ENCODE results near the gene KCNG2.

Gene KCNG2

DNA sequence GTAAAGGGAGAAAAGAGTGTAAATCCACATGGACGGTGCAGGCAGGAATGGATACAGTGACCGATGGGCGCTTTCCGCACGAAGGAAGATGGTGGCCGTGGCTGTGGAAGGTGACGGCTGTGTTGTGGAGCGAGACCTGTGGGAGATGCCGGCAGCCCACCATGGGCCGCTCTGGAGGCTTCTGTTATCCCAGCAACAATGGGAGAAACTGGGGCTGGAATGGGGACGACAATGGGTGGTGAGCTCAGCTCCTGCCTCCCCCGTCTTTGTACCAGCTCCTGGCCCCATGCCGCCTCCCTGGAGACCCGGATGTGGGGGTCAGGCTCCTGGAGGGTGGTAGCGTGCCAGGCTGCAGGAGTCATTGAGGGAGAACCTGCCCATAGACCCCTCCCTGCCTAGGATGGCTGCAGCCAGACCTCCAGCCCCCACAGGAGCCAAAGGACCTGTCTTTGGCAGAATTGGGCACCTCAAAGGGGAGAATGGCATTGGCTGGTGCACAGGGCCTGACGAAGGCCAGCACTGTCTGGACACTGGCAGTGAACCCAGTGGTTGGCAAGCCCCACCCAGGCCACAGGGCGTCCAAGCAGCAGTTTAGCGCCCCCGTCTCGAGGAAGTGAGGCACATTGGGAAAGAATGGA, 81.1 kb downstream of the KCNG2 start:
- H3K27ac ChIP-seq: no peak overlapping the region
- TF ChIP-seq, protein P1, sequence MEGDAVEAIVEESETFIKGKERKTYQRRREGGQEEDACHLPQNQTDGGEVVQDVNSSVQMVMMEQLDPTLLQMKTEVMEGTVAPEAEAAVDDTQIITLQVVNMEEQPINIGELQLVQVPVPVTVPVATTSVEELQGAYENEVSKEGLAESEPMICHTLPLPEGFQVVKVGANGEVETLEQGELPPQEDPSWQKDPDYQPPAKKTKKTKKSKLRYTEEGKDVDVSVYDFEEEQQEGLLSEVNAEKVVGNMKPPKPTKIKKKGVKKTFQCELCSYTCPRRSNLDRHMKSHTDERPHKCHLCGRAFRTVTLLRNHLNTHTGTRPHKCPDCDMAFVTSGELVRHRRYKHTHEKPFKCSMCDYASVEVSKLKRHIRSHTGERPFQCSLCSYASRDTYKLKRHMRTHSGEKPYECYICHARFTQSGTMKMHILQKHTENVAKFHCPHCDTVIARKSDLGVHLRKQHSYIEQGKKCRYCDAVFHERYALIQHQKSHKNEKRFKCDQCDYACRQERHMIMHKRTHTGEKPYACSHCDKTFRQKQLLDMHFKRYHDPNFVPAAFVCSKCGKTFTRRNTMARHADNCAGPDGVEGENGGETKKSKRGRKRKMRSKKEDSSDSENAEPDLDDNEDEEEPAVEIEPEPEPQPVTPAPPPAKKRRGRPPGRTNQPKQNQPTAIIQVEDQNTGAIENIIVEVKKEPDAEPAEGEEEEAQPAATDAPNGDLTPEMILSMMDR (conservative IDR thresholded peaks at IDR 0.05): no peak

DNA sequence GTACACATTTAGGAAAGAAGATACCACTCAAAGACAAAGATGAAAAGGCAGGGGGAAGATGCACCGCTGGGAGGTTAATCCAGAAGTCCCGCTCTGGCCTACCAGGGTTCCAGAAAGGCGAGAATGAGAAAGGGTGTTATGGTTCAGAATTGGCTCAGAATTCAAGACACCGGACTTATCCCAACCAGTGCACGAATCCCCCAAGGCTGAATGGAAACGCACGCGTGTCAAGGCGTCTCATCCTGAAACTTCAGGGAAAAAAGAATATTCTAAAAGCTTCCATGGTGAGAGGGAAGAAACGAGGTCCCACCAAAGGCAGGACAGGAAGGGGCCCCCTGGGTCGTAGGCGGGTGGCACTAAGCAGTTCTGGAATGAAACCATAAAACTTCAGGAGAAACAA, 81.8 kb downstream of the KCNG2 start:
- TF ChIP-seq, protein P1 (conservative IDR thresholded peaks at IDR 0.05): no peak

DNA sequence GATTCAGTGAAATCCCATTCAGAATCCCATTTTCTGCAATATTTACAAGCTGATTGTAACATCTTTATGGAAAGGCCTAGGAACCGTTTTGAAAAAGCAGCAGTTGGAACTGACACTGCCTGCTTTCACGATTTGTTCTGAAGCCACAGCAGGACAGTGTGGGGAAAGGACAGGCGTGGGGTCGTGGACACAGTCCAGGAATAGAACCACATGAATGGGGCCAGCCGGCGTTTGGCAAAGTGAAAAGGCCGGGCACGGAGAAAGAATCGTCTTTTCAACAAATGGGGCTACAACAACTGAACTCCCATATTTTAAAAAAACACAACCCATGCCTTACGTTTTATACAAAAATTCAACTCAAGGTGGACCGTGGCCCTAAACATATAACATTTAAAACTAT, 84.0 kb downstream of the KCNG2 start:
- TF ChIP-seq, protein P1 (conservative IDR thresholded peaks at IDR 0.05): no peak
- no peak overlapping the region for H3K27ac ChIP-seq

More for the DNA sequence above, 81.8 kb downstream of the KCNG2 start:
- no peak overlapping the region for H3K27ac ChIP-seq

DNA sequence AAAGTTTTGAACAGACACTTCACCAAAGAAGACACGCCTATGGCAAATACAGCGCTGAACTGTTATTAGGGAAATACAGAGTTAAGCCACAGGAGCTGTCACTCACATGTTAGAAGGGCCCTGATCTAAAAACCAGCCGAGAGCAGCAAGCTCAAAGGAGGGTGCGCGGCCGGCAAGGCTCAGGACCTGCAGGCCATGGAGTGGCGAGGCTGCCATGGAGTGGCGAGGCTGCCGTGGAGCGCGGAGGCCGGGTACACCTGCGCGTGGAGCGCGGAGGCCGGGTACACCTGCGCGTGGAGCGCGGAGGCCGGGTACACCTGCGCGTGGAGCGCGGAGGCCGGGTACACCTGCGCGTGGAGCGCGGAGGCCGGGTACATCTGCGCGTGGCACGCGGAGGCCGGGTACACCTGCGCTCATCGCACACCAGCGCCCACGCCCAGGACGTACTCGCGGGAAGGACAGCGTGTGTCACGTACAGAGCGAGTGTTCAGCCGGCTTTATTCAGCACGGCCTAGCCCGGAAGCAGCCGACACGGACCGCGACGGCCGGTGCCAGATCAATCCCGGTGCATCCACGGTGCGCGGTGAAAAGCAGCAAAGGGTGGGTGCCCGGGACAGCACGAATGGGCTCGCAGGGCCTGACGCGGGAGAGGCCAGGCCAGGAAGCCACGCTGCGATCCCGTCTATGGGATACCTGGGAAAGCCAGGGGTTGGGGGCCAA, 84.9 kb downstream of the KCNG2 start:
- no peak overlapping the region for H3K27ac ChIP-seq
- TF ChIP-seq, protein P1 (conservative IDR thresholded peaks at IDR 0.05): no peak

DNA sequence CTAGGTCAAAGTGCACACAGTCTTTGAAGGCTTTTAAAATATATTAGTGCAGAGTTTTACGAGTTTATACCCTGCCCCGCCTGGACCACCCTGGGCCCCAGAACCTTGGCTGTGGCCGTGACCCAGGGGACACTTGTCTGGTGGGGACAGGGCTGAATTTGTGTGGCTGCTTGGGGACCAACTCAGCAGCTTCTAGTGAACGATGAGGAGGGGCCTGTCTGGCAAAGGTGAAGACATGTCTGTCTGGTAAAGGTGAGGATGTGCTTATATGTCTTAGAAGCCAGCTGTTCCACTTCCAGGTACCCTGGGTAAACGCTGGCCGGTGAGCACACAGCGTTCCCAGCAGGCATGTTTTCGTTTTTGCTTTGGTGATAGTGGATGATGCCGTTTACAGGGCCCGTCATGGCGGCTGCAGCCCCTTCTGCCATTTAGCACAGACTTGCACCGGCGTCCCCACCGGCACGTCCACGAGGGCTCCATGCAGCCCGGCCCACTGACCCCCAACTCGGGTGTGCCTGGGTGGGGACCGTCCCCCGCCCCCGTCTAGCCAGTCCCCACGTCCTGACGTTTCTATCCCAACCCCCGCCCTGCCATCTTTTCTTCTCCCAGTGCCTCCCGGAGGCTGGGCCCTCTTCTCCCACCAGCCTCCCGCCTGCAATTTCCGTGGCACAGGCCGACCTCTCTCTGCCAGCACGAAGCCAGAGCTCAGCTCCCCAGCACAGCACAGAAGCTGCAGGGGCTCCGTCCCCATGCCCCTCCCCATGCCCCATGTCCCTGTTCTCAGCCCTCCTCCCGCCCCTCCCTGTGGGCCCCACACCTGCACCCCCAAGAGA, 85.9 kb downstream of the KCNG2 start:
- TF ChIP-seq, protein P1 (conservative IDR thresholded peaks at IDR 0.05): no peak
- no peak overlapping the region for H3K27ac ChIP-seq

DNA sequence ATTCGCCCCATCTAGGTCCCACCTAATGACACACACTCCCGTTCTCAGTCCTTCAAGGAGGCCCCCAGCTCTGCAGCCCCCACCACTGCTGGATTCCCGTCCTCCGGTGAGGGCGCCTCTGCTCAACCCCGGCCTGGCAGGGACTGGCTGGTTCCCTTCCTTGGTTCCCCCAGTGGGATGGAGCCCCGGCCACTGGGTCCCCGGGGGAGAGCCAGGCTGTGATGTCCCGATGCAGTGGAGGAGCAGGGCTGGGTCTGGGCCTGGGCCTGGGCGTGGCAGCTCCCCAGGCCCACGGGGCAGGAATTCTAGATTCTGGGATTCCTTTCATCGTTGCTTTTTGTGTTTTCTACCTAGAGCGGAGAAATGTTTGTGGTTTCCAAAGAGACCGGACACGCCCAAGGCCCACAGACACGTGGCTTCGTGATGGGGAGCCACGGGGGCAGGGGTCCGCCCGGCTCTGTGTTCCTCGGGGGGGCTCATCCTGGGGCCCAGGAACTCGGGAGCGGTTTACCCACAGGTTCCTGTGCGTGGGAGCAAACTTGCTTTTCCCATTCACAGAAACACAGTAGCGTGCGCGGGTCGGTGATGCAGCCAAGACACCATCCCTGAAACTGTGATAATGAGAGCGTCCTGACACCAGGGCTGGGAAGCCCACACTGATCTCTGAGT, 86.7 kb downstream of the KCNG2 start:
- no peak overlapping the region for H3K27ac ChIP-seq
- TF ChIP-seq, protein P1 (conservative IDR thresholded peaks at IDR 0.05): no peak

Data from VCaP (cell line).